H1 (cell line): ENCODE measurements around the gene HES4. TPM values are rescaled to one million over a fixed set of nuclear protein-coding genes. Genes with fewer than 3 reads are reported as not detected.

Source experiments
- CTCF ChIA-PET: fragments of 300-600 bp; sonication (Branson Sonifier 250); formaldehyde crosslinking; loops from one replicate; lab custom pipeline; 2021; ENCODE audit not compliant: partially characterized antibody; lab: Charles Lee
- POLR2A ChIA-PET: fragments of 300-600 bp; sonication (Branson Sonifier 250); formaldehyde crosslinking; loops from one replicate; lab custom pipeline; 2021; ENCODE audit warnings: inconsistent platforms; ENCODE audit not compliant: partially characterized antibody; lab: Charles Lee
- DNase-seq, 2 experiments: peaks; one replicate each; pipeline versions ENCODE4 v3.0.0 to v3.0.0-alpha.2; 2010 to 2022; ENCODE audit warnings: low spot score in 2 of 2, low read depth in 1 of 2, mixed read lengths in 1 of 2
- FAIRE-seq: peaks from 2 replicates; lab custom pipeline; 2011; peaks lifted over from hg19 to GRCh38; lab: Jason Lieb, UNC
- H2AFZ ChIP-seq: 2 replicates; pipeline ENCODE4 v1.8.1; 2012; ENCODE audit warnings: low read length, inconsistent platforms
- H2AK5ac ChIP-seq: 2 replicates; pipeline ENCODE4 v1.6.1; 2013; ENCODE audit warnings: low read depth, low read length
- H2BK120ac ChIP-seq: replicated peaks from 2 replicates; pipeline ENCODE3; 2013; ENCODE audit warnings: low read depth, low read length, inconsistent platforms
- H2BK12ac ChIP-seq: 2 replicates; pipeline ENCODE4 v1.6.1; 2013; ENCODE audit warnings: low read depth, low read length
- H2BK15ac ChIP-seq: 2 replicates; pipeline ENCODE4 v1.6.1; 2013; ENCODE audit warnings: low read length
- H2BK20ac ChIP-seq: 2 replicates; pipeline ENCODE4 v1.6.1; 2013; ENCODE audit warnings: low read length
- H2BK5ac ChIP-seq: 2 replicates; pipeline ENCODE4 v1.6.1; 2013; ENCODE audit warnings: low read depth, low read length
- H3K14ac ChIP-seq: 2 replicates; pipeline ENCODE4 v1.6.1; 2013; ENCODE audit warnings: inconsistent platforms; ENCODE audit not compliant: insufficient read length
- H3K18ac ChIP-seq: 2 replicates; pipeline ENCODE4 v1.6.1; 2013; ENCODE audit warnings: low read length; ENCODE audit errors: extremely low read depth
- H3K23ac ChIP-seq: 2 replicates; pipeline ENCODE4 v1.6.1; 2013; ENCODE audit warnings: inconsistent platforms; ENCODE audit not compliant: insufficient read length
- H3K23me2 ChIP-seq: 2 replicates; pipeline ENCODE4 v1.6.1; 2013; ENCODE audit warnings: low read depth, low read length
- H3K27ac ChIP-seq: 2 replicates; pipeline ENCODE4 v1.6.1; 2011; ENCODE audit warnings: low read depth, low read length, inconsistent platforms
- H3K27me3 ChIP-seq, 4 experiments: replicated peaks in 1 of 4; 1 replicate in 1 of 4; 2 replicates in 3 of 4; pipeline versions ENCODE4 v1.6.1 to v1.8.1; 2011 to 2013; ENCODE audit warnings: low read length in 3 of 4, mild to moderate bottlenecking in 3 of 4, inconsistent platforms in 2 of 4, mixed read lengths in 2 of 4, moderate library complexity in 1 of 4; ENCODE audit not compliant: control insufficient read depth in 3 of 4, insufficient read depth in 3 of 4; ENCODE audit errors: extremely low read depth in 1 of 4
- H3K36me3 ChIP-seq, 4 experiments: 2 replicates each; pipeline versions ENCODE4 v1.6.1 to v1.8.1; 2011 to 2013; ENCODE audit warnings: mild to moderate bottlenecking in 4 of 4, low read length in 3 of 4, moderate library complexity in 2 of 4, control low read depth in 1 of 4, inconsistent platforms in 1 of 4; ENCODE audit not compliant: insufficient read depth in 4 of 4, control insufficient read depth in 2 of 4
- H3K4ac ChIP-seq: replicated peaks from 2 replicates; pipeline ENCODE3; 2013; ENCODE audit warnings: low read length, low read depth, mixed read lengths, inconsistent platforms; ENCODE audit not compliant: insufficient read length
- H3K4me1 ChIP-seq, 4 experiments: replicated peaks in 1 of 4; 1 replicate in 1 of 4; 2 replicates in 3 of 4; pipeline versions ENCODE4 v1.6.1 to v1.8.1; 2011 to 2013; ENCODE audit warnings: low read length in 3 of 4, inconsistent platforms in 2 of 4, mixed read lengths in 1 of 4; ENCODE audit not compliant: insufficient read depth in 4 of 4, control insufficient read depth in 3 of 4
- H3K4me2 ChIP-seq, 2 experiments: 2 replicates each; pipeline versions ENCODE4 v1.6.1 to v1.8.1; 2011 to 2013; ENCODE audit warnings: low read depth in 2 of 2, low read length in 2 of 2, control low read depth in 1 of 2, inconsistent platforms in 1 of 2, mild to moderate bottlenecking in 1 of 2; ENCODE audit not compliant: insufficient read depth in 1 of 2
- H3K4me3 ChIP-seq, 4 experiments: fragments of 200-600, 300-600 bp in 1 of 4; sonication (generic), shearing (Covaris generic), sonication (Bioruptor Twin) in 1 of 4; 2 replicates each; pipeline versions ENCODE4 v1.5.1 to v1.8.1; 2011 to 2016; ENCODE audit warnings: low read length in 4 of 4, low read depth in 3 of 4, control low read depth in 2 of 4, inconsistent platforms in 2 of 4, mild to moderate bottlenecking in 2 of 4, mixed read lengths in 1 of 4, moderate library complexity in 1 of 4; ENCODE audit not compliant: insufficient read depth in 2 of 4; ENCODE audit errors: extremely low read depth in 1 of 4
- H3K56ac ChIP-seq: replicated peaks from 2 replicates; pipeline ENCODE3; 2013; ENCODE audit warnings: low read depth, mild to moderate bottlenecking, mixed read lengths, low read length, inconsistent platforms; ENCODE audit not compliant: insufficient read length
- H3K79me1 ChIP-seq: 2 replicates; pipeline ENCODE4 v1.6.1; 2013; ENCODE audit warnings: low read depth, low read length, control low read depth
- H3K79me2 ChIP-seq, 2 experiments: 2 replicates each; pipeline versions ENCODE4 v1.6.1 to v1.8.1; 2012 to 2013; ENCODE audit warnings: low read length in 2 of 2, mild to moderate bottlenecking in 2 of 2, inconsistent platforms in 1 of 2; ENCODE audit not compliant: insufficient read depth in 2 of 2, control insufficient read depth in 1 of 2
- H3K9ac ChIP-seq, 4 experiments: replicated peaks in 1 of 4; 1 replicate in 1 of 4; 2 replicates in 3 of 4; pipeline versions ENCODE4 v1.6.1 to v1.8.1; 2011 to 2013; ENCODE audit warnings: low read depth in 3 of 4, low read length in 3 of 4, control low read depth in 2 of 4, mild to moderate bottlenecking in 2 of 4, moderate library complexity in 2 of 4, inconsistent platforms in 1 of 4; ENCODE audit errors: extremely low read depth in 1 of 4
- H3K9me3 ChIP-seq, 2 experiments: 2 replicates each; pipeline versions ENCODE4 v1.6.1 to v1.8.1; 2012 to 2013; ENCODE audit warnings: mild to moderate bottlenecking in 2 of 2, moderate library complexity in 2 of 2, control low read depth in 1 of 2, inconsistent platforms in 1 of 2, low read depth in 1 of 2, low read length in 1 of 2, mixed read lengths in 1 of 2; ENCODE audit not compliant: insufficient read depth in 2 of 2
- H4K20me1 ChIP-seq, 2 experiments: replicated peaks in 1 of 2; 2 replicates each; pipeline versions ENCODE3 to v1.8.1; 2011 to 2013; ENCODE audit warnings: inconsistent platforms in 2 of 2, low read length in 2 of 2, mild to moderate bottlenecking in 1 of 2; ENCODE audit not compliant: insufficient read depth in 2 of 2, control insufficient read depth in 1 of 2
- H4K5ac ChIP-seq: 2 replicates; pipeline ENCODE4 v1.6.1; 2013; ENCODE audit warnings: low read length, low read depth, mixed read lengths, inconsistent platforms; ENCODE audit not compliant: insufficient read length
- H4K8ac ChIP-seq: 2 replicates; pipeline ENCODE4 v1.8.0; 2013; ENCODE audit warnings: mild to moderate bottlenecking, moderate library complexity, low read length, inconsistent platforms; ENCODE audit not compliant: insufficient read depth; ENCODE audit errors: extremely low read depth
- H4K91ac ChIP-seq: replicated peaks from 2 replicates; pipeline ENCODE3; 2013; ENCODE audit warnings: low read length, mixed read lengths, inconsistent platforms; ENCODE audit not compliant: insufficient read length
- BACH1 ChIP-seq: IDR thresholded peaks from 2 replicates; pipeline ENCODE4 v1.6.1; 2012; ENCODE audit warnings: low read length, improper control_type of control experiment
- BRCA1 ChIP-seq: IDR thresholded peaks from 2 replicates; pipeline ENCODE4 v1.6.1; 2012; ENCODE audit warnings: low read depth, low read length, improper control_type of control experiment
- EZH2 ChIP-seq: fragments of 200-600 bp; sonication (generic); IDR thresholded peaks from 2 replicates; pipeline ENCODE4 v1.7.1; 2012; ENCODE audit warnings: low read depth, mild to moderate bottlenecking, moderate library complexity, low read length, inconsistent platforms; ENCODE audit not compliant: severe bottlenecking
- JUN ChIP-seq: IDR thresholded peaks from 2 replicates; pipeline ENCODE4 v1.6.1; 2011; ENCODE audit warnings: low read depth, mild to moderate bottlenecking, improper control_type of control experiment, low read length
- PHF8 ChIP-seq: fragments of 200-600 bp; sonication (generic); conservative IDR thresholded peaks from 2 replicates; pipeline ENCODE4 v1.7.1; 2012; ENCODE audit warnings: low read depth, mild to moderate bottlenecking, inconsistent platforms, low read length, moderate library complexity
- SP1 ChIP-seq: IDR thresholded peaks from 2 replicates; pipeline ENCODE4 v1.6.1; 2011; ENCODE audit warnings: low read depth, low read length
- SRF ChIP-seq: IDR thresholded peaks from 2 replicates; pipeline ENCODE4 v1.6.1; 2011; ENCODE audit warnings: mild to moderate bottlenecking, low read depth, low read length, moderate library complexity
- SUZ12 ChIP-seq: fragments of 200-600 bp; sonication (generic); IDR thresholded peaks from 2 replicates; pipeline ENCODE4 v1.6.1; 2012; ENCODE audit warnings: mild to moderate bottlenecking, inconsistent platforms, low read length, moderate library complexity, mixed read lengths
- TAF1 ChIP-seq: IDR thresholded peaks from 2 replicates; pipeline ENCODE4 v1.6.1; 2011; ENCODE audit warnings: mild to moderate bottlenecking, low read depth, low read length
- WGBS, 2 experiments: shearing (Covaris generic) in 1 of 2; methylation state at CpG; one replicate each; pipeline versions ENCODE4 v1.1.6 to v1.1.7; 2013 to 2015; ENCODE audit warnings: low lambda C conversion rate in 2 of 2, mixed read lengths in 2 of 2, inconsistent platforms in 1 of 2, low coverage in 1 of 2, missing lambda C conversion rate in 1 of 2; ENCODE audit not compliant: insufficient replicate concordance in 2 of 2, insufficient coverage in 1 of 2, insufficient read length in 1 of 2; ENCODE audit errors: extremely low coverage in 1 of 2, missing lambda C conversion rate in 1 of 2; 5-methylcytosine and 5-hydroxymethylcytosine counted together
- polyA plus RNA-seq, 7 experiments: library from polyadenylated mRNA; depleted of rRNA in 3 of 7; stranded (reverse) in 5 of 7; unstranded in 2 of 7; fragments of >200 nt in 5 of 7; fragments of 200-250 nt in 2 of 7; gene quantifications; 1 replicate in 5 of 7; 2 replicates in 1 of 7; 4 replicates in 1 of 7; pipeline versions ENCODE4 v1.2.1 to v1.2.3, GENCODE V29; 2011 to 2013; ENCODE audit warnings: missing spikeins in 2 of 7, mixed read lengths in 2 of 7
- total RNA-seq: library from RNA; stranded (reverse); fragmentation: NEBNext Ultra II Directional; extraction: Animal tissue kit (Norgen Biotek cat#: 25700); gene quantifications from 2 replicates; pipeline ENCODE4 v1.2.1, GENCODE V29; 2021
- TF ChIP-seq, protein P1 (sequence below): IDR thresholded peaks from 2 replicates; pipeline ENCODE4 v1.6.1; 2012; ENCODE audit warnings: low read length, inconsistent platforms

The HES4 gene
- total and polyA plus RNA-seq, 2 of the 8 experiments (the other 6 are each of a cell fraction or from before 2014, with no cell fraction given), result 2.8 to 3.5 TPM

- ChIA-PET POLR2A (interaction anchor here (0.9 to 4.2 kb wide), 9 partner anchors 13 to 37 kb away, joined by 3 to 40 read pairs (median 6); partner anchors contain the start of gene ISG15), CTCF (interaction anchor here (0.6 to 4.7 kb wide), 14 partner anchors 14 to 1547 kb away, joined by 3 to 60 read pairs (median 6); partner anchors contain the start of genes ISG15 and PERM1)
- Histone ChIP-seq H3K23ac (no peak overlapping the region), H3K14ac (no peak overlapping the region), H2BK12ac (no peak overlapping the region; the same call in 1 of the 2 replicates), H4K8ac (peak overlapping the region; percentile 95; the same call in 1 of the 2 replicates), H3K36me3 (peaks cover 0 to 18% (median 0%) of the 10 kb centered on the region in 4 experiments; a peak in 1 of 8 replicates), H2AK5ac (no peak overlapping the region; the same call in 1 of the 2 replicates), H3K27me3 (peaks cover 47 to 82% (median 64%) of the 10 kb centered on the region in 4 experiments), H4K5ac (no peak overlapping the region), H4K91ac (no peak overlapping the region), H2BK15ac (0 out of 2 replicates have a peak overlapping the region, but pooled peaks have one; percentile 16), H3K4me3 (peak overlapping the region; percentile 34 to 77 (median 46)), H3K4ac (no peak overlapping the region), H2BK5ac (no peak overlapping the region; the same call in 1 of the 2 replicates), H3K79me2 (no peaks in the 10 kb centered on the region), H3K27ac (no peak overlapping the region), H4K20me1 (peaks cover 0 to 5% of the 10 kb centered on the region in 2 experiments), H3K9ac (no peak overlapping the region), H3K18ac (no peak overlapping the region), H3K9me3 (no peaks in the 10 kb centered on the region; a peak in 1 of 4 replicates), H3K4me1 (peaks cover 0 to 41% (median 20%) of the 10 kb centered on the region in 4 experiments; a peak in 6 of 7 replicates), H2BK120ac (no peak overlapping the region), H3K56ac (no peak overlapping the region), H2AFZ (no peak overlapping the region), H3K4me2 (peak overlapping the region; percentile 56 to 71), H3K23me2 (peaks cover 13% of the 10 kb centered on the region; the same call in 1 of the 2 replicates), H3K79me1 (no peaks in the 10 kb centered on the region), H2BK20ac (no peak overlapping the region)
- FAIRE-seq (no peak), DNase-seq (no peak)
- WGBS, 2 experiments, result 7% methylated on average over 26 of the region's 58 CpGs; no CpG with 5 or more reads in 1 of the 2 experiments
- TF ChIP-seq BRCA1, result no peak
- TF ChIP-seq BACH1, result no peak
- no peak for TF ChIP-seq JUN
- TF ChIP-seq TAF1, result no peak
- TF ChIP-seq EZH2, result peak; percentile 55
- no peak for TF ChIP-seq SRF
- TF ChIP-seq SP1, result no peak
- TF ChIP-seq, protein P1, sequence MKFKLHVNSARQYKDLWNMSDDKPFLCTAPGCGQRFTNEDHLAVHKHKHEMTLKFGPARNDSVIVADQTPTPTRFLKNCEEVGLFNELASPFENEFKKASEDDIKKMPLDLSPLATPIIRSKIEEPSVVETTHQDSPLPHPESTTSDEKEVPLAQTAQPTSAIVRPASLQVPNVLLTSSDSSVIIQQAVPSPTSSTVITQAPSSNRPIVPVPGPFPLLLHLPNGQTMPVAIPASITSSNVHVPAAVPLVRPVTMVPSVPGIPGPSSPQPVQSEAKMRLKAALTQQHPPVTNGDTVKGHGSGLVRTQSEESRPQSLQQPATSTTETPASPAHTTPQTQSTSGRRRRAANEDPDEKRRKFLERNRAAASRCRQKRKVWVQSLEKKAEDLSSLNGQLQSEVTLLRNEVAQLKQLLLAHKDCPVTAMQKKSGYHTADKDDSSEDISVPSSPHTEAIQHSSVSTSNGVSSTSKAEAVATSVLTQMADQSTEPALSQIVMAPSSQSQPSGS, result peak; percentile 11; the same call in 1 of the 2 replicates
- TF ChIP-seq SUZ12, result no peak; the same call in 1 of the 2 replicates
- 0 out of 2 replicates have a peak, but pooled peaks have one; percentile 17 for TF ChIP-seq PHF8
Measured at GRCh38 chr1:1001057-1001783, 1.3 kb upstream of the HES4 start.
